WTC11 (cell line): ENCODE measurements around the gene IFITM2. TPM values are rescaled to one million over a fixed set of nuclear protein-coding genes. Genes with fewer than 3 reads are reported as not detected.

Source experiments
- ATAC-seq: fragments of 200-7000 bp; cut with Tn5 transposase; 2 replicates; pipeline ENCODE4 v1.10.0; 2021; ENCODE audit warnings: mild to moderate bottlenecking, moderate library complexity
- CTCF ChIA-PET: fragments of 300-600 bp; sonication (Branson Sonifier 250); formaldehyde crosslinking; loops from one replicate; lab custom pipeline; 2021; ENCODE audit warnings: antibody characterized with exemption; lab: Charles Lee
- POLR2A ChIA-PET: fragments of 350-600 bp; sonication (Branson Sonifier 250); formaldehyde crosslinking; loops from one replicate; lab custom pipeline; 2021; ENCODE audit warnings: antibody characterized with exemption; lab: Charles Lee
- DNase-seq: peaks from one replicate; pipeline ENCODE4 v3.0.0; 2021; ENCODE audit warnings: low spot score
- H3K27ac Mint-ChIP-seq: 2 replicates; pipeline ENCODE4 v1.8.0; 2021; ENCODE audit warnings: mixed read lengths
- H3K27me3 Mint-ChIP-seq: 2 replicates; pipeline ENCODE4 v1.8.0; 2021; ENCODE audit warnings: low read depth, mild to moderate bottlenecking, moderate library complexity, mixed read lengths
- H3K36me3 Mint-ChIP-seq: 2 replicates; pipeline ENCODE4 v1.8.0; 2021; ENCODE audit warnings: mixed read lengths
- H3K4me1 Mint-ChIP-seq: 2 replicates; pipeline ENCODE4 v1.8.0; 2022; ENCODE audit warnings: mixed read lengths
- H3K4me3 Mint-ChIP-seq: 2 replicates; pipeline ENCODE4 v1.8.0; 2021; ENCODE audit warnings: mild to moderate bottlenecking, moderate library complexity, mixed read lengths
- H3K9me3 Mint-ChIP-seq: 2 replicates; pipeline ENCODE4 v1.8.0; 2021; ENCODE audit warnings: mixed read lengths
- E2F4 ChIP-seq: sonication (generic); formaldehyde crosslinking; IDR thresholded peaks from 2 replicates; pipeline ENCODE4 v1.8.1; 2022; ENCODE audit warnings: low read depth, mild to moderate bottlenecking, moderate library complexity, missing genetic modification reagents, borderline replicate concordance
- ESRRA ChIP-seq: sonication (generic); formaldehyde crosslinking; IDR thresholded peaks from 2 replicates; pipeline ENCODE4 v1.8.1; 2022; ENCODE audit warnings: mild to moderate bottlenecking, missing genetic modification reagents, borderline replicate concordance
- ETV6 ChIP-seq: sonication (generic); formaldehyde crosslinking; IDR thresholded peaks from 2 replicates; pipeline ENCODE4 v1.8.1; 2022; ENCODE audit warnings: mild to moderate bottlenecking, missing genetic modification reagents
- NR1H2 ChIP-seq: sonication (generic); formaldehyde crosslinking; IDR thresholded peaks from 2 replicates; pipeline ENCODE4 v1.9.0; 2021; ENCODE audit warnings: mild to moderate bottlenecking, moderate library complexity, missing genetic modification reagents
- PREB ChIP-seq: sonication (generic); formaldehyde crosslinking; IDR thresholded peaks from 2 replicates; pipeline ENCODE4 v1.8.1; 2022; ENCODE audit warnings: mild to moderate bottlenecking, missing genetic modification reagents, moderate library complexity, borderline replicate concordance
- USF1 ChIP-seq: sonication (generic); formaldehyde crosslinking; IDR thresholded peaks from 2 replicates; pipeline ENCODE4 v1.8.0; 2022; ENCODE audit warnings: mild to moderate bottlenecking, missing genetic modification reagents
- ZBTB21 ChIP-seq: sonication (generic); formaldehyde crosslinking; IDR thresholded peaks from 2 replicates; pipeline ENCODE4 v1.8.1; 2023; ENCODE audit warnings: mild to moderate bottlenecking, missing genetic modification reagents, borderline replicate concordance
- ZNF232 ChIP-seq: sonication (generic); formaldehyde crosslinking; IDR thresholded peaks from 2 replicates; pipeline ENCODE4 v1.8.0; 2022; ENCODE audit warnings: mild to moderate bottlenecking, missing genetic modification reagents
- ZNF263 ChIP-seq: sonication (generic); formaldehyde crosslinking; IDR thresholded peaks from 2 replicates; pipeline ENCODE4 v1.8.1; 2022; ENCODE audit warnings: low read depth, mild to moderate bottlenecking, moderate library complexity, missing genetic modification reagents
- ZNF671 ChIP-seq: fragments of 250-450 bp; sonication (Bioruptor Pico); IDR thresholded peaks from 2 replicates; pipeline ENCODE4 v1.8.0; 2021; ENCODE audit warnings: mild to moderate bottlenecking
- total RNA-seq: library from RNA; stranded (reverse); gene quantifications from 3 replicates; pipeline ENCODE4 v1.2.3, GENCODE V29; 2021
- TF ChIP-seq, protein P1 (sequence below): fragments of 250-450 bp; sonication (Bioruptor Pico); IDR thresholded peaks from 2 replicates; pipeline ENCODE4 v1.9.0; 2021; ENCODE audit warnings: mild to moderate bottlenecking
- TF ChIP-seq, protein P2 (sequence below): sonication (generic); formaldehyde crosslinking; IDR thresholded peaks from 2 replicates; pipeline ENCODE4 v1.8.0; 2022; ENCODE audit warnings: mild to moderate bottlenecking, missing genetic modification reagents
- TF ChIP-seq, protein P3 (sequence below): sonication (generic); formaldehyde crosslinking; IDR thresholded peaks from 2 replicates; pipeline ENCODE4 v1.8.1; 2023; ENCODE audit warnings: mild to moderate bottlenecking, missing genetic modification reagents
- TF ChIP-seq, protein P4 (sequence below): sonication (generic); formaldehyde crosslinking; IDR thresholded peaks from 2 replicates; pipeline ENCODE4 v1.8.1; 2022; ENCODE audit warnings: low read depth, missing genetic modification reagents, borderline replicate concordance

Gene IFITM2
- total RNA-seq, 1 experiment from 2014 or later, result 436 TPM

- peak overlapping the region; percentile 98 for H3K27ac Mint-ChIP-seq
- DNase-seq (no peak), ATAC-seq (no peak)
- no peak overlapping the region for H3K4me3 Mint-ChIP-seq
- peaks cover 17% of the 10 kb centered on the region for H3K9me3 Mint-ChIP-seq
- TF ChIP-seq PREB (CRISPR knock-in tag) (no peak), E2F4 (CRISPR knock-in tag) (no peak), ZBTB21 (CRISPR knock-in tag) (no peak), ESRRA (CRISPR knock-in tag) (no peak)
- TF ChIP-seq, protein P1, sequence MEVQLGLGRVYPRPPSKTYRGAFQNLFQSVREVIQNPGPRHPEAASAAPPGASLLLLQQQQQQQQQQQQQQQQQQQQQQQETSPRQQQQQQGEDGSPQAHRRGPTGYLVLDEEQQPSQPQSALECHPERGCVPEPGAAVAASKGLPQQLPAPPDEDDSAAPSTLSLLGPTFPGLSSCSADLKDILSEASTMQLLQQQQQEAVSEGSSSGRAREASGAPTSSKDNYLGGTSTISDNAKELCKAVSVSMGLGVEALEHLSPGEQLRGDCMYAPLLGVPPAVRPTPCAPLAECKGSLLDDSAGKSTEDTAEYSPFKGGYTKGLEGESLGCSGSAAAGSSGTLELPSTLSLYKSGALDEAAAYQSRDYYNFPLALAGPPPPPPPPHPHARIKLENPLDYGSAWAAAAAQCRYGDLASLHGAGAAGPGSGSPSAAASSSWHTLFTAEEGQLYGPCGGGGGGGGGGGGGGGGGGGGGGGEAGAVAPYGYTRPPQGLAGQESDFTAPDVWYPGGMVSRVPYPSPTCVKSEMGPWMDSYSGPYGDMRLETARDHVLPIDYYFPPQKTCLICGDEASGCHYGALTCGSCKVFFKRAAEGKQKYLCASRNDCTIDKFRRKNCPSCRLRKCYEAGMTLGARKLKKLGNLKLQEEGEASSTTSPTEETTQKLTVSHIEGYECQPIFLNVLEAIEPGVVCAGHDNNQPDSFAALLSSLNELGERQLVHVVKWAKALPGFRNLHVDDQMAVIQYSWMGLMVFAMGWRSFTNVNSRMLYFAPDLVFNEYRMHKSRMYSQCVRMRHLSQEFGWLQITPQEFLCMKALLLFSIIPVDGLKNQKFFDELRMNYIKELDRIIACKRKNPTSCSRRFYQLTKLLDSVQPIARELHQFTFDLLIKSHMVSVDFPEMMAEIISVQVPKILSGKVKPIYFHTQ (CRISPR knock-in tag), result no peak
- POLR2A ChIA-PET, result interaction anchor here (1.1 kb wide), 1 partner anchor 49 kb away, joined by 4 read pairs; no protein-coding TSS in a partner anchor
- peaks cover 16% of the 10 kb centered on the region for H3K36me3 Mint-ChIP-seq
- CTCF ChIA-PET, result interaction anchor here (1.3 kb wide), 1 partner anchor 86 kb away, joined by 4 read pairs; no protein-coding TSS in a partner anchor
- H3K27me3 Mint-ChIP-seq, result peaks cover 10% of the 10 kb centered on the region
- H3K4me1 Mint-ChIP-seq, result peaks cover 61% of the 10 kb centered on the region
These were observed 29.1 kb downstream of the IFITM2 start for GRCh38 chr11:336659-337198.

- peaks cover 9% of the 10 kb centered on the region for H3K9me3 Mint-ChIP-seq
- peaks cover 5% of the 10 kb centered on the region for H3K27me3 Mint-ChIP-seq
- H3K4me1 Mint-ChIP-seq, result peaks cover 71% of the 10 kb centered on the region
- H3K36me3 Mint-ChIP-seq, result peaks cover 9% of the 10 kb centered on the region
- no peak for DNase-seq
- no peak overlapping the region for H3K4me3 Mint-ChIP-seq
- no peak overlapping the region for H3K27ac Mint-ChIP-seq
- TF ChIP-seq NR1H2 (CRISPR knock-in tag) (no peak), USF1 (no peak), ZNF232 (CRISPR knock-in tag) (no peak), ETV6 (CRISPR knock-in tag) (no peak), ZNF671 (CRISPR knock-in tag) (no peak), ZNF263 (CRISPR knock-in tag) (no peak)
- TF ChIP-seq, protein P2, sequence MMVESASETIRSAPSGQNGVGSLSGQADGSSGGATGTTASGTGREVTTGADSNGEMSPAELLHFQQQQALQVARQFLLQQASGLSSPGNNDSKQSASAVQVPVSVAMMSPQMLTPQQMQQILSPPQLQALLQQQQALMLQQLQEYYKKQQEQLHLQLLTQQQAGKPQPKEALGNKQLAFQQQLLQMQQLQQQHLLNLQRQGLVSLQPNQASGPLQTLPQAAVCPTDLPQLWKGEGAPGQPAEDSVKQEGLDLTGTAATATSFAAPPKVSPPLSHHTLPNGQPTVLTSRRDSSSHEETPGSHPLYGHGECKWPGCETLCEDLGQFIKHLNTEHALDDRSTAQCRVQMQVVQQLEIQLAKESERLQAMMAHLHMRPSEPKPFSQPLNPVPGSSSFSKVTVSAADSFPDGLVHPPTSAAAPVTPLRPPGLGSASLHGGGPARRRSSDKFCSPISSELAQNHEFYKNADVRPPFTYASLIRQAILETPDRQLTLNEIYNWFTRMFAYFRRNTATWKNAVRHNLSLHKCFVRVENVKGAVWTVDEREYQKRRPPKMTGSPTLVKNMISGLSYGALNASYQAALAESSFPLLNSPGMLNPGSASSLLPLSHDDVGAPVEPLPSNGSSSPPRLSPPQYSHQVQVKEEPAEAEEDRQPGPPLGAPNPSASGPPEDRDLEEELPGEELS (CRISPR knock-in tag), result no peak
- TF ChIP-seq, protein P3, sequence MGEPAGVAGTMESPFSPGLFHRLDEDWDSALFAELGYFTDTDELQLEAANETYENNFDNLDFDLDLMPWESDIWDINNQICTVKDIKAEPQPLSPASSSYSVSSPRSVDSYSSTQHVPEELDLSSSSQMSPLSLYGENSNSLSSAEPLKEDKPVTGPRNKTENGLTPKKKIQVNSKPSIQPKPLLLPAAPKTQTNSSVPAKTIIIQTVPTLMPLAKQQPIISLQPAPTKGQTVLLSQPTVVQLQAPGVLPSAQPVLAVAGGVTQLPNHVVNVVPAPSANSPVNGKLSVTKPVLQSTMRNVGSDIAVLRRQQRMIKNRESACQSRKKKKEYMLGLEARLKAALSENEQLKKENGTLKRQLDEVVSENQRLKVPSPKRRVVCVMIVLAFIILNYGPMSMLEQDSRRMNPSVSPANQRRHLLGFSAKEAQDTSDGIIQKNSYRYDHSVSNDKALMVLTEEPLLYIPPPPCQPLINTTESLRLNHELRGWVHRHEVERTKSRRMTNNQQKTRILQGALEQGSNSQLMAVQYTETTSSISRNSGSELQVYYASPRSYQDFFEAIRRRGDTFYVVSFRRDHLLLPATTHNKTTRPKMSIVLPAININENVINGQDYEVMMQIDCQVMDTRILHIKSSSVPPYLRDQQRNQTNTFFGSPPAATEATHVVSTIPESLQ, result no peak
- TF ChIP-seq, protein P4, sequence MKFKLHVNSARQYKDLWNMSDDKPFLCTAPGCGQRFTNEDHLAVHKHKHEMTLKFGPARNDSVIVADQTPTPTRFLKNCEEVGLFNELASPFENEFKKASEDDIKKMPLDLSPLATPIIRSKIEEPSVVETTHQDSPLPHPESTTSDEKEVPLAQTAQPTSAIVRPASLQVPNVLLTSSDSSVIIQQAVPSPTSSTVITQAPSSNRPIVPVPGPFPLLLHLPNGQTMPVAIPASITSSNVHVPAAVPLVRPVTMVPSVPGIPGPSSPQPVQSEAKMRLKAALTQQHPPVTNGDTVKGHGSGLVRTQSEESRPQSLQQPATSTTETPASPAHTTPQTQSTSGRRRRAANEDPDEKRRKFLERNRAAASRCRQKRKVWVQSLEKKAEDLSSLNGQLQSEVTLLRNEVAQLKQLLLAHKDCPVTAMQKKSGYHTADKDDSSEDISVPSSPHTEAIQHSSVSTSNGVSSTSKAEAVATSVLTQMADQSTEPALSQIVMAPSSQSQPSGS (CRISPR knock-in tag), result no peak
- ChIA-PET POLR2A (interaction anchor here (1.1 kb wide), 1 partner anchor 50 kb away, joined by 4 read pairs; no protein-coding TSS in a partner anchor), CTCF (no interaction called here)
- ATAC-seq, result no peak
These were observed 30.1 kb downstream of the IFITM2 start for GRCh38 chr11:337711-338110.
